NCI-H2227 (cell line): ENCODE results near the gene HOXD8.
A peak's percentile ranks its signal among the peaks of the same experiment; 100 is the strongest.

Experiments used
- DNase-seq: peaks from one replicate; lab custom pipeline; 2025; ENCODE audit not compliant: unreplicated experiment; lab: John Stamatoyannopoulos, UW

Gene HOXD8

GRCh38 chr2:176171351-176172006, 42.0 kb downstream of the HOXD8 start:
- no peak for DNase-seq

DNA sequence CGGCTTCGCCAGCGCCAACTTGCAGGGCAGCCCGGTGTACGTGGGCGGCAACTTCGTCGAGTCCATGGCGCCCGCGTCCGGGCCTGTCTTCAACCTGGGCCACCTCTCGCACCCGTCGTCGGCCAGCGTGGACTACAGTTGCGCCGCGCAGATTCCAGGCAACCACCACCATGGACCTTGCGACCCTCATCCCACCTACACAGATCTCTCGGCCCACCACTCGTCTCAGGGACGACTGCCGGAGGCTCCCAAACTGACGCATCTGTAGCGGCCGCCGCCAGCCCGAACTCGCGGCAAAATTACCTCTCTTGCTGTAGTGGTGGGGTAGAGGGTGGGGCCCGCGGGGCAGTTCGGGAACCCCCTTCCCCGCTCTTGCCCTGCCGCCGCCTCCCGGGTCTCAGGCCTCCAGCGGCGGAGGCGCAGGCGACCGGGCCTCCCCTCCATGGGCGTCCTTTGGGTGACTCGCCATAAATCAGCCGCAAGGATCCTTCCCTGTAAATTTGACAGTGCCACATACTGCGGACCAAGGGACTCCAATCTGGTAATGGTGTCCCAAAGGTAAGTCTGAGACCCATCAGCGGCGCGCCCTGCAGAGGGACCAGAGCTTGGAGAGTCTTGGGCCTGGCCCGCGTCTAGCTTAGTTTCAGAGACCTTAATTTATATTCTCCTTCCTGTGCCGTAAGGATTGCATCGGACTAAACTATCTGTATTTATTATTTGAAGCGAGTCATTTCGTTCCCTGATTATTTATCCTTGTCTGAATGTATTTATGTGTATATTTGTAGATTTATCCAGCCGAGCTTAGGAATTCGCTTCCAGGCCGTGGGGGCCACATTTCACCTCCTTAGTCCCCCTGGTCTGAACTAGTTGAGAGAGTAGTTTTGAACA, 42.7 kb downstream of the HOXD8 start:
- no peak for DNase-seq

DNA sequence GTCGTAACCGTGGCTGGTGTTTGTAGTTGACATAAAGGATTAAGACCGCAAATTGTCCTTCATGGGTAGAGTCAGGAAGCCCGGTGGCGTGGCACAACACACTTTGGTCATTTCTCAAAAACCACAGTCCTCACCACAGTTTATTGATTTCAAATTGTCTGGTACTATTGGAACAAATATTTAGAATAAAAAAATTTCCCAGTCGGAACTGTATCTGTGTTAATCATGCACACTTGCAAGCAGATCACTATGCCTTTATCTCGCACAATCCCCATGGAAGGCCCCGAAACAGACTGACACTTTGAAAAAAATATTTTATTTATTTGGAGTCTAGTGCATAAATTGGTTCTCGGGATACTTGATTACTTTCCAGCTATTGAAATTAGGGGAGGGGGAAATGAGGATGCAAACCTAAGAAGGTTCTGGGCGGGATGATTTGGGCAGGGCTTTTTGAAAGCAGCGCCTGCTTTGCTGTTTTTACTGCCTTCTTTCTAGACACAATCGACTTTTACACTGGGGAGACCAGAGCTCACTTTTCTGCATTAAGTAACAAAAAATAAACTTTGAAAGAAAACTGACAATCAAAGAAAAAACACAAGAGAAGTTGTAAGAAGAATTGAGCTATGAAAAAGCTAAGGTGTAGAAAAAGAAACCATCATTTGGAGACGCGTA, 43.5 kb downstream of the HOXD8 start:
- DNase-seq: no peak

- no peak for DNase-seq
Observed at GRCh38 chr2:176173567-176174381, 44.3 kb downstream of the HOXD8 start.

DNA sequence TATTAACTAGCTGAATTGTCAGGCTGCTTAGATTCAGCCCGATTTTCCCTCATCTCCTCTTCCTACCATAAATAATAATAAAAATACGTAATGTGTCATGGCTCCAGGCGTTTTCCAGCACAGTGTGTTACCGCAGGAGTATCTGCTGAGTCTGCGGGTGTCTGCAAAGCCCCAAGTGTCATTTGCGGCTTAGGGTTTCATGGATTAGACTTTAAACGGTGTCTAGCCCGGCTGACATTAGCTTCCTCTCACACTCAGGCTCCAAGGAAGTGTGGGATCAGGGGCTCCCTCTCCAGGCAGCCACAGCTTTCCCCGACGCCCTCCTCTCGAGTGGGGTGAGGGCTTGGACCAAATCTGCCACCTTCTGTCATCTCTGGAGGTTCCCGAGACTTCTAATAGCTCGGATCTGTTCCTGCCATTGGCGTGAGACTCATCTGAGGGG, 44.9 kb downstream of the HOXD8 start:
- DNase-seq: no peak

- DNase-seq: peak; percentile 37
Observed at GRCh38 chr2:176174824-176175708, 45.6 kb downstream of the HOXD8 start.

DNA sequence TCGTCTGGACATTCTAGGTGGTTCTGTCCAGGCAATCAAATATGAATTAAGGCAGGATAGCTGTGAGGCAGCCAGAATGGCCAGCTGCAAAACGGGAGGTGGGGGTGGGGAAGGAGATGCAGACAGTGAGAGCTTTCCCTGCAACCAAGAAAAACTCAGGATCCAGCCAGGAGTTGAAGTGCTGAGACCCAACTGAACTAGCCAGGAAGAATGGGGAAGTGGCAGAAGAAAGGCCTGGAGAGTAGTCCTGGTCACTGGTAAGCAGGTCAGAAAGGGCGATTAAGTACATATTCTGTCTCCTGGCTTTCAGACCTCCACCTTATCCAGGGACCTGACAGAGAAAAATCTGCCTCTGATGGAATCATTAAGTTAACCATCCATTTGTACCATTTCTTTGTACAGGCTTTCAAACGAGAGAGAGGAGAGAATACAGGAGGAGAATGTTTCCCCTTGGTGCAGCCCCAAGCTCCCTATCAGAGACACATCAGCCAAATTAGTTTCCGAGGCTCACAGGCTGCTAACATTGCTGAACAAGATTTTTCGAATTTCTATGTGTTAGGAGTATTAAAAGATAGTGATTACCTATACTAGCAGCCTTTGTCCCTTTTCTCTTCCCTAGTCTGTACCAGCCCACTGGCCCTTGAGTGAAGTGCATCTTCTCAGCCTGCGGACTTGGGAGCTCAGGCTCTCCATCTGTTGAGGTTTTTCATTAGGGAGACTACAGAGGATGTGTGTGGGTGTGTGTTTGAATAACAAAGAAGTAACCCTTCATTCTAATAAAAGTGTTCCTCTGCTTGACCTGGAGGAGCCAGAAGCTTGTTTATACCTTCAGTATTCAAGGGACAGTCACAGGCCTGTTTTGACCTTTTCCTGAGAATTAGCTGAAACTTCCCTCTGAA, 46.5 kb downstream of the HOXD8 start:
- no peak for DNase-seq

GRCh38 chr2:176177580-176178037, 48.1 kb downstream of the HOXD8 start:
- DNase-seq: no peak

DNA sequence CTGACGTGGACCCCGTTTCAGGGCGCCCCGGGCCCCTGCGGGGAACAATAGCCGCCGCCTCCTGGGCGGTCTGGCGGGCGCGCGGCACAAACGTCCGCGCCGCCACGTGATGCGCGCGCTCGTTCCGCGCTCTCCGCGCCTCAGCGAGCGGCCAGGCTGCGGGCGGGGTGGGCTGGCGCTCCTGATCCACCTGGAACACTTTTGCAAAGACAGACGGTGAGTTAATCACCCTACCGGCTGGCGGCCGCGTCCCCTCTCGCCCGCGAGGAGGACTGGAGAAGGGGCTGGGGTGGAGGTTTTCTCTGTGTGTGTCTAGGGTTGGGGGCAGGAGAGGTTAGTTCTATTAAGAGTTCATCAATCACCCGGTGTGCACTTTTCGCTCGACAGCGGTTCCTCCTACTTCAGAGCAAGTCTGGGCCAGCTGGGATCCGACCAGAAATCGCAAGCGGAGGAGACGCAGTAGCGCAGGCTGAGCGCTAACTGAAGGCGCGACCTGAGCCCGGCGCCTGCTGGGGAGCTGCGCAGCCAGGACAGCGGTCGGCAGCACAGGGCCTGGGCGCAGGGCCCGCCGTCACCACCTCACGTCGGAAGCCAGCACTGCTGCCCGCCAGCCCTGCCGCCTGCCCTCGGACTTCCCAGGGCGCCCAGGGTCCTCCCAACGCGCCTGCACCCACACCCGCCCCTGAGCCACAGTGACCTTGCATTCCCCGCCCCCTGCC, 48.7 kb downstream of the HOXD8 start:
- DNase-seq: peak; percentile 74

DNA sequence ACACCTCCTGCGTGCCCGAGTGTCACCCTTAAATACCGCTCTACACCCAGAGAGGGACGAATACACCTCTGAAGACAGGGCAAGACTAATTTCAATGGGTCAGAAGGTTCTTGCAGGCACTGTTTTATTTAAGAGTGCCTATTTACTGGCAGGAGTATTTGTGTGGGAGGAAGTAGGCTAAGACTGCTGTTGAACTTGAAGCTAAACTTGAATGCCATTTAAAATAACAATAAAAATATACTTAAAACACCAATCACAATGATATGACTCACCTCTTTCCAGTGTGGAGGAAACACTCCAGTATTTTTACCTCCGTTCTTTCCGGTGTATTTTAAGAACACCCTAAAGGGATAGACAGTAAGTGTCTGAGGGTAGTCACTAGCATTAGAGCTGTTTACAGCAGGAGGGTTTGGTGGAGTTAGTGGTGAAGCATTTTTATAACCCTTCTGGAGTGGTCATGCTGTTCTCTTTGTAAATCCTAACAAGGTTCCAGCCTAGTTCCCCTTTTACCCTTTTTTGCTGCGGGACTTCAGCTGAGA, 49.3 kb downstream of the HOXD8 start:
- no peak for DNase-seq

- DNase-seq: no peak
Observed at GRCh38 chr2:176181551-176181950, 52.0 kb downstream of the HOXD8 start.
